Loucy (cell line): Measurements from ENCODE around the gene RAB19.

ENCODE experiments used
- EZH2phosphoT487 ChIP-seq: fragments of 200-600 bp; IDR thresholded peaks from 2 replicates; pipeline ENCODE4 v1.6.1; 2018; ENCODE audit warnings: antibody characterized with exemption, mild to moderate bottlenecking, moderate library complexity, borderline replicate concordance
- TF ChIP-seq, protein P1 (sequence below): fragments of 200-600 bp; sonication (generic); conservative IDR thresholded peaks from 2 replicates; pipeline ENCODE4 v1.5.1; 2014; ENCODE audit warnings: mild to moderate bottlenecking, antibody characterized with exemption, low read length

DNA sequence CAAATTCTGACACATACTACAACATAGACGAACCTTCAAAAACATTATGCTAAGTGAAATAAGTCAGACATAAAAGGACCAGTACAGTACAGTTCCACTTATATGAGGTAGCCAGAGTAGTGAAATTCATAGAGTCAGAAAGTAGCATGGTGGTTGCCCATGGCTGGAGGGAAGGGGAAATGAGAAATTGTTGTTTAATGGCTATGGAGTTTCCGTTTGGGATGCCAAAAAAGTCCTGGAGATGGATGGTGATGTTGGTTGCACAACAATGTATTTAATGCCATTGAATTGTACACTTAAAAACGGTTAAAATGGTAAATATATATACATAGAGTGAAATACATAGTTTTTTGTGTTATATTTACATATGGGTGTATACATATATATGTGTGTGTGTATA is 3.5 kb upstream of the RAB19 start:
- TF ChIP-seq, protein P1, sequence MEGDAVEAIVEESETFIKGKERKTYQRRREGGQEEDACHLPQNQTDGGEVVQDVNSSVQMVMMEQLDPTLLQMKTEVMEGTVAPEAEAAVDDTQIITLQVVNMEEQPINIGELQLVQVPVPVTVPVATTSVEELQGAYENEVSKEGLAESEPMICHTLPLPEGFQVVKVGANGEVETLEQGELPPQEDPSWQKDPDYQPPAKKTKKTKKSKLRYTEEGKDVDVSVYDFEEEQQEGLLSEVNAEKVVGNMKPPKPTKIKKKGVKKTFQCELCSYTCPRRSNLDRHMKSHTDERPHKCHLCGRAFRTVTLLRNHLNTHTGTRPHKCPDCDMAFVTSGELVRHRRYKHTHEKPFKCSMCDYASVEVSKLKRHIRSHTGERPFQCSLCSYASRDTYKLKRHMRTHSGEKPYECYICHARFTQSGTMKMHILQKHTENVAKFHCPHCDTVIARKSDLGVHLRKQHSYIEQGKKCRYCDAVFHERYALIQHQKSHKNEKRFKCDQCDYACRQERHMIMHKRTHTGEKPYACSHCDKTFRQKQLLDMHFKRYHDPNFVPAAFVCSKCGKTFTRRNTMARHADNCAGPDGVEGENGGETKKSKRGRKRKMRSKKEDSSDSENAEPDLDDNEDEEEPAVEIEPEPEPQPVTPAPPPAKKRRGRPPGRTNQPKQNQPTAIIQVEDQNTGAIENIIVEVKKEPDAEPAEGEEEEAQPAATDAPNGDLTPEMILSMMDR, result no peak
- TF ChIP-seq EZH2phosphoT487, result no peak
